ENCODE data around the gene PAN2.

GRCh38 chr12:56304276-56304675 lies 29.5 kb downstream of the PAN2 start:
- no peak for TF ChIP-seq CTCF (IDR thresholded peaks at IDR 0.05)
- no peak for TF ChIP-seq POLR2AphosphoS5 (IDR thresholded peaks at IDR 0.05)

Measured in breast epithelium (tissue), 3 donors.